GM12801 (cell line): ENCODE results near the gene KDSR.

ENCODE experiments used
- TF ChIP-seq, protein P1 (sequence below): IDR thresholded peaks from one replicate; pipeline ENCODE4 v1.5.1; 2011; ENCODE audit warnings: control low read depth; ENCODE audit not compliant: insufficient read length; ENCODE audit errors: extremely low read depth

The KDSR gene

DNA sequence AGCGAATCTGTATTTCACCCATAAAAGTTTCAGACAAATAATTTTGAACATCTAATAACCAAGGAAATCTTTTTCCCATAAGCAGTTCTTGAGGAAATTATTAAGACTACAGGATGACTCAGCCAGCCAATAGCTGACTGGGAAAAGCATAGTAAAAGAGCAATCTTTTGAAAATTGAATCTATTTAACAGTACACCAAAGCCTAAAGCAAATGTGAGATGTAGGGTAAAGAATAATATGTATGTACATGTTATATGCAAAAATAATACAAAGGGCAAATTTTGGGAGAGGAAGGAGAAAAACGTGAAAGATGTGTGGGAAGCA is 12.6 kb upstream of the KDSR start:
- TF ChIP-seq, protein P1, sequence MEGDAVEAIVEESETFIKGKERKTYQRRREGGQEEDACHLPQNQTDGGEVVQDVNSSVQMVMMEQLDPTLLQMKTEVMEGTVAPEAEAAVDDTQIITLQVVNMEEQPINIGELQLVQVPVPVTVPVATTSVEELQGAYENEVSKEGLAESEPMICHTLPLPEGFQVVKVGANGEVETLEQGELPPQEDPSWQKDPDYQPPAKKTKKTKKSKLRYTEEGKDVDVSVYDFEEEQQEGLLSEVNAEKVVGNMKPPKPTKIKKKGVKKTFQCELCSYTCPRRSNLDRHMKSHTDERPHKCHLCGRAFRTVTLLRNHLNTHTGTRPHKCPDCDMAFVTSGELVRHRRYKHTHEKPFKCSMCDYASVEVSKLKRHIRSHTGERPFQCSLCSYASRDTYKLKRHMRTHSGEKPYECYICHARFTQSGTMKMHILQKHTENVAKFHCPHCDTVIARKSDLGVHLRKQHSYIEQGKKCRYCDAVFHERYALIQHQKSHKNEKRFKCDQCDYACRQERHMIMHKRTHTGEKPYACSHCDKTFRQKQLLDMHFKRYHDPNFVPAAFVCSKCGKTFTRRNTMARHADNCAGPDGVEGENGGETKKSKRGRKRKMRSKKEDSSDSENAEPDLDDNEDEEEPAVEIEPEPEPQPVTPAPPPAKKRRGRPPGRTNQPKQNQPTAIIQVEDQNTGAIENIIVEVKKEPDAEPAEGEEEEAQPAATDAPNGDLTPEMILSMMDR, result no peak

DNA sequence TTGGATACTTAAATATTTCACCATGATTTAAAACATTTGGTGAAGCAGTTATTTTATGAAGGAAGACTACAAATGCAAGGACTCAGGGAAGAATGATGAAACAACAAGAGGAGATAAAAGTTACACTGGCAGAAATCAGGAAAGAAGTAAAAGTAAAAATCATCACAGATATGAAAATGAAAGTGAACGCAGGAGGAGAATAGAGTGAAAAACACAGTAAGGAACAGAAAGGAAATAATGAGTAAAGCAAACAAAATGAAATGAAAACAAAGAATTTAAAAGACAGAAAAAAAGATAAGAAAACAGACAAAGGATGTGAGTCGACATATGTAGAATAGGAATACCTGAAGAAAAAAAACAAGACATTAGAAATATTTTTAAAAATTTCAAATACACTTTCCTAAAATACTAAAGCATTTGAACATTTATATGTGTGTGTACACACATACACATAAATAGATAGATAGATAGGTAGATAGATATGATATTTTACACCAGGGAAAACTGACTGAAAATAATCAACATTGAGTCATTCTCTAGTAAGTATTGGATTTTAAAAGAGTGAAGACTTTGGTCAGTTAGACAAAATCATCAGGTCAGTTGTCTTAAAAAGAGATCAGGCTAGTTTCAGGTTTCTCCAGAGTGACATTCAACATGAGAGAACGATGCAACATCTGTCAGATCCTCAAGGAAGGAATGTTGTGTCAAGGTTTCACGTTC is 12.1 kb upstream of the KDSR start:
- TF ChIP-seq, protein P1, result no peak

DNA sequence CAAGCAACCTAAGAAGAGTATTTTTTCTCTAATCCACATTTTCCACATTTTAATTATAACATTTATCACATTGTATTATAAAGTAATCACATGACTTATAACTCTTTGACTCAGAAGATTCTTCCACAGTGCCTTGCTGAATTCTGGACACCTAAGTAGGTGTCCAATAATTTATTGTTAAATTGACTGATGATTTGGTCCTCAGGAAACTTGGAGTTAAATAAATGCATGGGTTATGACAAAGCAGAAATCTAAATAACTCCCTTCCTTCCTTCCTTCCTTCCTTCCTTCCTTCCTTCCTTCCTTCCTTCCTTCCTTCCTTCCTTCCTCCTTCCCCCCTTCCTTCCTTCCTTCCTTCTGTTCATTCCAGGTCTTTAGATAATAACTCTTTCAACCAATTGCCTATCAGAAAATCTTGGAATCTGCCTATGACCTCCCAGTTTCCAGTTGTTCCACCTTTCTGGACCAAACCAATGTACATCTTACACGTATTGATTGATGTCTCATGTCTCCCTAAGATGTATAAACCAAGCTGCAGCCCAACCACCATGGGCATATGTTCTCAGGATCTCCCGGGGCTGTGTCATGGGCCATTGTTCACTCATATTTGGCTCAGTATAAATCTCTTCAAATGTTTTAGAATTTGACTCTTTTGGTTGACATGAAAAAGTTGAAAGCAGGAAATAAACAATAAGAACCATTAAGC is 10.4 kb upstream of the KDSR start:
- TF ChIP-seq, protein P1, result no peak

DNA sequence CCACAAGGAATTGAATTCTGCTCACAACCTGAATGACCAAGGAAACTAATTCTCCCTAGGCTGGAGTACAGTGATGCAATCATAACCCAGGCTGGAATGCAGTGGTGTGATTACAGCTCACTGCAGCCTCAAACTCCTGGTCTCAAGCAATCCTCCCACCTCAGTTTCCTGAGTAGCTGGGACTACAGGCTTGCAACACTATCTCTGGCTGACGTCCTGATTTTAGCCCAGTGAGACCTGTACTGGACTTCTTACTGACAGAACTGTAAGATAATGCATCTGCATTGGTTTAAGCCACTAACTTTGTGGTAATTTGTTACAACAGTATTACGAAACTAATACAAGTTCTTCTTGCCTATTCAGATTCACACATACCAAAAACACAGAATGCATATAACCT is 9.5 kb upstream of the KDSR start:
- TF ChIP-seq, protein P1, result no peak

DNA sequence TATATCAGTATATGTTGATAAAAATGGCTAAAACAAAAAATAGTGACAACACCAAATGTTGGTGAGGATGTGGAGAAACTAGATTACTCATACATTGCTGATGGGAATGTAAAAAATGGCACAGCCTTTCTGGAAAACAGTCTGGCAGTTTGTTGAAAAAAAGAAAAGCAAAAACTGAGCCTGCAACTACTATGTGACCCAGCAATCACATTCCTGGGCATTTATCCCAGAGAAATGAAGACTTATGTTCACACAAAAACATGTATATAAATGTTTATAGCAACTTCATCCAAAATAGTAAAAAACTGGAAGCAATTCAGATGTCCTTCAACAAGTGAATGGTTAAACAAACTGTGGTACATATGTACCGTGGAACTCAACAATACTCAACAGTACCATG is 7.5 kb upstream of the KDSR start:
- TF ChIP-seq, protein P1, result no peak

DNA sequence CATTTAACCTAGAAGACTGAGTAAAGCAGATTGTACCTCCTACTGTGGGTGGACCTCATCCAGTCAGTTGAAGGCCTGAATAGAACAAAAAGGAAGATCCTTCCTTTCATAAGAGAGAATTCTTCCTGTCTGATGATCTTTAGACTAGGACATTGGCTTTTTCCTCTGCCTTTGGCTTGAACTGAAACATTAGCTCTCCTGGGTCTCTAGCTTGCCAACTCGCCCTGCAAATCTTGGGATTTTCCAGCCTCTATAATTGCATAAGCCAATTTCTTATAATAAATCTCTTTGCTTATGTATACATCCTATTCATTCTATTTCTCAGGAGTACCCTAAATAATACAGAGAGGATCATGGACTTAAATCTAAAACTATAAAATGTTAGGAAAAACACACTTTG is 6.2 kb upstream of the KDSR start:
- TF ChIP-seq, protein P1, result no peak

DNA sequence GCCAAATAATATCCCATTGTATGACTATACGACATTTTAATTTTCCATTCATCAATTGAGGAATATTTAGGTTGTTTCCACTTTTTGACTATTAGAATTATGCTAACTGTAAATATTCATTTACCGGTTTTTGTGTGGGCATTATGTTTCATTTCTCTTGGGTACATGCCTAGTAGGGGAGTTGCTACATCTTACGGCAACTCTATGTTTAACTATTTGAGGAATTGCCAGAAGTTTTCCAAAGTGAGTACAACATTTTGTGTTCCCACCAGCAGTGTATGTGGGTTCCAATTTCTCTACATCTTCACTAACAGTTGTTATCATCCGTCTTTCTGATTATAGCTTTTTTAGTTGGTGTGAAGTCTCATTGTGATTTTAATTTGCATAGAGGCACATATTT is 1.6 kb upstream of the KDSR start:
- TF ChIP-seq, protein P1, result no peak
